ENCODE data around the gene RAPGEF1. TPM values are rescaled to one million over a fixed set of nuclear protein-coding genes. Genes with fewer than 3 reads are reported as not detected.

RAPGEF1 gene
- polyA plus RNA-seq, 2 of the 4 experiments (the other 2 are of a cell fraction) = 21.6 to 27.7 TPM

- ChIA-PET POLR2A (no interaction called here), CTCF (interaction anchor here (0.8 to 2.6 kb wide), 4 partner anchors 11 to 163 kb away, joined by 3 to 10 read pairs (median 3); no protein-coding TSS in a partner anchor)
- ATAC-seq (no peak), FAIRE-seq (no peak), DNase-seq (ENCODE audit: low read depth in 1 of 2, low spot score in 1 of 2) (no peak)
- H3K4me3 ChIP-seq = no peak overlapping the region
- WGBS (ENCODE audit: missing lambda C conversion rate) = 92% methylated on average over 21 of the region's 23 CpGs
- H3K9me3 ChIP-seq = no peaks in the 10 kb centered on the region
- no peak overlapping the region for H3K27ac ChIP-seq
- no peak for TF ChIP-seq PHF8 (IDR thresholded peaks at IDR 0.05; ENCODE audit: borderline replicate concordance, low read depth)
- no peak for TF ChIP-seq MAZ (IDR thresholded peaks at IDR 0.05; ENCODE audit: borderline replicate concordance, low read depth, low read length)
- TF ChIP-seq CBX2 (IDR thresholded peaks at IDR 0.05; ENCODE audit: borderline replicate concordance, low read depth) = no peak
- no peak overlapping the region for H3K4me2 ChIP-seq
- no peaks in the 10 kb centered on the region for H3K4me1 ChIP-seq
Observed at GRCh38 chr9:131575946-131576853, 163.7 kb downstream of the RAPGEF1 start.

DNA sequence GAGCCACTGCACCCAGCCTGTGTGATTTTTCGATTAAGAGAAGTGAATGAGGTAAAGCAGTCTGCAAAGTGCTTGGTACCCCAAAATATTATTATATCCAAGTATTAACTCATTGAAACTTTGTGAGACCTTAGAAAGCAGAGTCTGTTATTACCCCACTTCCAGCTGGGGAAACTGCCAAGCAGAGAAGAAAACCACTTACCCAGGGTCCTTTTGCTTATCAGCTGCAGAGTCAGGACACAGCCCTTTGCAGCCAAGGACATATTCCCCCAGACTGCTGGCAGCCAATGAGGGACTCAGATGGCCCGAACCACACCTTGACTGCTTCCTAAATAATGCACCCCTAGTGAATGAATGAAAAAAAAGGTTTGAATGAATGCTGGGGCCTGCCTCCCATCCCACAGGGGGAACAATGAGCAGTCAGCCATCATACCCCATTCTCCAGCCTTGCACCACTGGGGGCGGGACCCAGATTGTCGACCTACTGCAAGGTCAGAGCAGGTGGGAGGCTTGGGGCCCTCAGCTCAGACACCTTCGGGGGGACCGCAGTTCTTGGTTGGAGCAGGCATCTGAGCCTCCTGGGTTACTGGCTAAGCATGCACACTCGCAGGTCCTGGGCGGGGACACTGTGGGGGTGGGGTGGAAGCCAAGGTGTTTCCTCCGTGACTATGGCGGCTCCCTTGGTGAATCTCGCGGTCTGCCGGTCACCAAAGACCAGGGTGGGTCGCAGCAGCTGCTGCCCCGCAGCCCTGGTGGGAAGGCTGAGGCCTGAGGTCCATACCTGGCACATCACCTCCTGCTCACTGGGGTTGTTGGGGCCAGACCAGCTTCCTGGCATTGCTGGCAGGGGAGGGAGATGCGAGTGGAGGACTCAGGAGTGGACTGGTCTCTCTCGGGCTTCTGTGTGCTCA, 164.9 kb downstream of the RAPGEF1 start:
- Histone ChIP-seq H3K4me2 (no peak overlapping the region), H3K4me3 (no peak overlapping the region), H3K9me3 (no peaks in the 10 kb centered on the region), H3K4me1 (no peaks in the 10 kb centered on the region), H3K27ac (no peak overlapping the region)
- no peak for TF ChIP-seq ZSCAN20 (CRISPR knock-in tag; IDR thresholded peaks at IDR 0.05)
- TF ChIP-seq ZNF302 (CRISPR knock-in tag; IDR thresholded peaks at IDR 0.05) = no peak
- no peak for TF ChIP-seq CBX8 (IDR thresholded peaks at IDR 0.05)
- no peak for TF ChIP-seq TFCP2L1 (CRISPR knock-in tag; IDR thresholded peaks at IDR 0.05)
- TF ChIP-seq RFX5 (IDR thresholded peaks at IDR 0.05) = no peak
- TF ChIP-seq BCL3 (IDR thresholded peaks at IDR 0.05) = no peak
- TF ChIP-seq FOSL2 (IDR thresholded peaks at IDR 0.05) = no peak
- no peak for TF ChIP-seq FOSL2 (CRISPR knock-in tag; IDR thresholded peaks at IDR 0.05)
- TF ChIP-seq CTCF (IDR thresholded peaks at IDR 0.05) = no peak
- no peak for TF ChIP-seq HDAC2 (IDR thresholded peaks at IDR 0.05)
- no peak for TF ChIP-seq BHLHE40 (IDR thresholded peaks at IDR 0.05; ENCODE audit: low read depth, low read length)
- TF ChIP-seq REST (IDR thresholded peaks at IDR 0.05) = no peak
- TF ChIP-seq HOXA7 (CRISPR knock-in tag; IDR thresholded peaks at IDR 0.05) = no peak
- TF ChIP-seq, protein P1, sequence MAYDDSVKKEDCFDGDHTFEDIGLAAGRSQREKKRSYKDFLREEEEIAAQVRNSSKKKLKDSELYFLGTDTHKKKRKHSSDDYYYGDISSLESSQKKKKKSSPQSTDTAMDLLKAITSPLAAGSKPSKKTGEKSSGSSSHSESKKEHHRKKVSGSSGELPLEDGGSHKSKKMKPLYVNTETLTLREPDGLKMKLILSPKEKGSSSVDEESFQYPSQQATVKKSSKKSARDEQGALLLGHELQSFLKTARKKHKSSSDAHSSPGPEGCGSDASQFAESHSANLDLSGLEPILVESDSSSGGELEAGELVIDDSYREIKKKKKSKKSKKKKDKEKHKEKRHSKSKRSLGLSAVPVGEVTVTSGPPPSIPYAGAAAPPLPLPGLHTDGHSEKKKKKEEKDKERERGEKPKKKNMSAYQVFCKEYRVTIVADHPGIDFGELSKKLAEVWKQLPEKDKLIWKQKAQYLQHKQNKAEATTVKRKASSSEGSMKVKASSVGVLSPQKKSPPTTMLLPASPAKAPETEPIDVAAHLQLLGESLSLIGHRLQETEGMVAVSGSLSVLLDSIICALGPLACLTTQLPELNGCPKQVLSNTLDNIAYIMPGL (CRISPR knock-in tag; IDR thresholded peaks at IDR 0.05; ENCODE audit: borderline replicate concordance) = no peak
- no peak for TF ChIP-seq PHF8 (IDR thresholded peaks at IDR 0.05; ENCODE audit: borderline replicate concordance, low read depth)
- TF ChIP-seq ZC3H11A (IDR thresholded peaks at IDR 0.05) = no peak
- no peak for TF ChIP-seq EHF (CRISPR knock-in tag; IDR thresholded peaks at IDR 0.05)
- TF ChIP-seq TP53 (CRISPR knock-in tag; IDR thresholded peaks at IDR 0.05) = no peak
- no peak for ATAC-seq
- WGBS (ENCODE audit: missing lambda C conversion rate) = 94% methylated on average over 11 of the region's 17 CpGs
- POLR2A ChIA-PET = no interaction called here
- FAIRE-seq = no peak
- CTCF ChIA-PET = interaction anchor here (1.9 to 2.6 kb wide), 2 partner anchors 17 to 165 kb away, joined by 6 to 10 read pairs; partner anchors contain the start of gene RAPGEF1
- DNase-seq (ENCODE audit: low read depth in 1 of 2, low spot score in 1 of 2) = no peak
